ENCODE data around the gene FAM120A.

DNA sequence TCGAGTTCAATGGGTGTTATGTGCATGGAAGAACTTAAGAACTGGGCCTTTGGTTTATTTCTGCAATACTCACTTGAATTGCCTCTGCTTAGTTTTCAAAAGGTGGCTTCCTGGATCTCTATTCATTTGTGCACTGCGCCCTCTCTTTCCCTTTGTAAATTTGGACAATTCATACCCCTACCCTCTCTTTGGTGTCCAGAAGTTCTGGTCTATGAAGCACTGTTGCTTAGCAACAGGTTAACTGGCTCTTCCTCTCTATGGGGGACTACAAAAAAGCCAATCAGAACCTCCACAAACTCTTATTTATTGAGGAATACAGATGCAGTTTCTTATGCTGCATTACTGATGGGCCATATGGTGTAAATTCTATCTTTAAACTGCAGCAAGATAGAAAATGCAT lies 13.5 kb upstream of the FAM120A start:
- no peak for TF ChIP-seq POLR2A (IDR thresholded peaks at IDR 0.05; ENCODE audit: low read length)
- no peak for TF ChIP-seq GATA1 (IDR thresholded peaks at IDR 0.05; ENCODE audit: low read depth, low read length)
